SK-N-SH (cell line): ENCODE measurements around the gene NEK9. TPM values are rescaled to one million over a fixed set of nuclear protein-coding genes. Genes with fewer than 3 reads are reported as not detected.

Experiments used
- CTCF ChIA-PET: fragments of 300-600, 350-600 bp; formaldehyde crosslinking; extraction: SDS; loops from one replicate; lab custom pipeline; 2021; lab: Yijun Ruan, JAX
- POLR2A ChIA-PET: fragments of 350-600 bp; sonication (Branson Sonifier 250); formaldehyde crosslinking; extraction: SDS; loops from one replicate; lab custom pipeline; 2020; ENCODE audit warnings: antibody characterized with exemption, inconsistent platforms; lab: Yijun Ruan, JAX
- DNase-seq: peaks from one replicate; pipeline ENCODE4 v3.0.0; 2012
- H2AFZ ChIP-seq: fragments of 200-600 bp; sonication (generic); 2 replicates; pipeline ENCODE4 v1.8.1; 2016; ENCODE audit warnings: antibody characterized with exemption, mild to moderate bottlenecking, low read depth
- H3F3A ChIP-seq: fragments of 200-600 bp; sonication (generic); replicated peaks from 2 replicates; pipeline ENCODE3; 2016; ENCODE audit warnings: antibody characterized with exemption, mild to moderate bottlenecking; ENCODE audit not compliant: insufficient read depth
- H3K27ac ChIP-seq, 2 experiments: fragments of 200-500 bp in 1 of 2; fragments of 200-600 bp in 1 of 2; sonication (Bioruptor generic) in 1 of 2; sonication (generic), shearing (Covaris generic) in 1 of 2; 2 replicates each; pipeline versions ENCODE4 v1.5.1 to v1.6.1; 2014 to 2016; ENCODE audit warnings: low read depth in 2 of 2, inconsistent platforms in 1 of 2, low read length in 1 of 2, mild to moderate bottlenecking in 1 of 2, mixed read lengths in 1 of 2
- H3K27me3 ChIP-seq: fragments of 200-600 bp; sonication (generic), shearing (Covaris generic); 2 replicates; pipeline ENCODE4 v1.6.1; 2016; ENCODE audit warnings: mixed run types; ENCODE audit not compliant: insufficient read depth
- H3K36me3 ChIP-seq, 2 experiments: fragments of 200-500 bp in 1 of 2; fragments of 200-600 bp in 1 of 2; sonication (Bioruptor generic) in 1 of 2; sonication (generic) in 1 of 2; replicated peaks in 1 of 2; 2 replicates each; pipeline versions ENCODE3 to v1.5.1; 2014 to 2016; ENCODE audit warnings: low read length in 1 of 2, mild to moderate bottlenecking in 1 of 2; ENCODE audit not compliant: insufficient read depth in 2 of 2, control insufficient read depth in 1 of 2
- H3K4me1 ChIP-seq, 2 experiments: fragments of 200-500 bp in 1 of 2; fragments of 200-600 bp in 1 of 2; sonication (Bioruptor generic) in 1 of 2; sonication (generic), shearing (Covaris generic) in 1 of 2; 2 replicates each; pipeline versions ENCODE4 v1.5.1 to v1.6.1; 2014 to 2016; ENCODE audit warnings: low read depth in 1 of 2, low read length in 1 of 2, mixed run types in 1 of 2; ENCODE audit not compliant: insufficient read depth in 2 of 2, control insufficient read depth in 1 of 2
- H3K4me2 ChIP-seq: fragments of 200-600 bp; sonication (generic), shearing (Covaris generic); 2 replicates; pipeline ENCODE4 v1.6.1; 2017; ENCODE audit warnings: mixed run types
- H3K4me3 ChIP-seq, 2 experiments: fragments of 200-500 bp in 1 of 2; fragments of 200-600 bp in 1 of 2; sonication (Bioruptor generic) in 1 of 2; sonication (generic), shearing (Covaris generic) in 1 of 2; 2 replicates each; pipeline versions ENCODE4 v1.5.1 to v1.8.1; 2014 to 2016; ENCODE audit warnings: low read depth in 2 of 2, inconsistent platforms in 1 of 2, low read length in 1 of 2, mild to moderate bottlenecking in 1 of 2, mixed read lengths in 1 of 2, moderate library complexity in 1 of 2
- H3K79me2 ChIP-seq: fragments of 200-600 bp; sonication (generic); 2 replicates; pipeline ENCODE4 v1.8.1; 2017; ENCODE audit warnings: mild to moderate bottlenecking; ENCODE audit not compliant: insufficient read depth
- H3K9ac ChIP-seq: fragments of 200-600 bp; sonication (generic); 2 replicates; pipeline ENCODE4 v1.6.1; 2017; ENCODE audit warnings: mixed run types
- H3K9me2 ChIP-seq: fragments of 200-600 bp; sonication (generic); 2 replicates; pipeline ENCODE4 v1.6.1; 2017; ENCODE audit warnings: mixed run types
- H3K9me3 ChIP-seq: fragments of 200-600 bp; sonication (generic); 2 replicates; pipeline ENCODE4 v1.6.1; 2017; ENCODE audit warnings: mixed run types, mild to moderate bottlenecking, moderate library complexity
- H4K20me1 ChIP-seq: fragments of 200-600 bp; sonication (generic); 2 replicates; pipeline ENCODE4 v1.6.1; 2017; ENCODE audit warnings: mild to moderate bottlenecking, mixed run types; ENCODE audit not compliant: insufficient read depth
- CHD2 ChIP-seq: fragments of 150-350 bp; IDR thresholded peaks from 2 replicates; pipeline ENCODE4 v1.6.1; 2018; ENCODE audit warnings: low read length; ENCODE audit not compliant: partially characterized antibody
- CTCF ChIP-seq: fragments of 200-600 bp; sonication (generic); IDR thresholded peaks from 2 replicates; pipeline ENCODE4 v1.6.1; 2017; ENCODE audit warnings: antibody characterized with exemption, mild to moderate bottlenecking, moderate library complexity
- EZH2phosphoT487 ChIP-seq: fragments of 200-600 bp; sonication (generic); IDR thresholded peaks from 2 replicates; pipeline ENCODE4 v1.6.1; 2017; ENCODE audit warnings: low read depth, mixed run types, mild to moderate bottlenecking, antibody characterized with exemption, moderate library complexity, borderline replicate concordance
- GATA2 ChIP-seq: sonication (generic); formaldehyde crosslinking; IDR thresholded peaks from 2 replicates; pipeline ENCODE4 v1.5.0; 2020; ENCODE audit warnings: mild to moderate bottlenecking, missing genetic modification reagents
- IRF3 ChIP-seq: fragments of 150-350 bp; IDR thresholded peaks from 2 replicates; pipeline ENCODE4 v1.6.1; 2016; ENCODE audit warnings: mild to moderate bottlenecking, low read depth, low read length
- JUND ChIP-seq: IDR thresholded peaks from 2 replicates; pipeline ENCODE4 v1.4.0; 2012
- MAX ChIP-seq: IDR thresholded peaks from 2 replicates; pipeline ENCODE4 v1.4.0; 2012; ENCODE audit warnings: low read depth
- MEF2A ChIP-seq: IDR thresholded peaks from 2 replicates; pipeline ENCODE4 v1.4.0; 2012; ENCODE audit warnings: low read depth, borderline replicate concordance
- MXI1 ChIP-seq: IDR thresholded peaks from 2 replicates; pipeline ENCODE4 v1.6.1; 2012; ENCODE audit warnings: mild to moderate bottlenecking, low read depth, low read length, improper control_type of control experiment
- NRF1 ChIP-seq: IDR thresholded peaks from 2 replicates; pipeline ENCODE4 v1.6.1; 2012; ENCODE audit warnings: low read depth, mild to moderate bottlenecking, low read length
- PBX3 ChIP-seq: IDR thresholded peaks from 2 replicates; pipeline ENCODE4; 2012
- POLR2AphosphoS5 ChIP-seq: IDR thresholded peaks from 2 replicates; pipeline ENCODE4 v1.6.1; 2012; ENCODE audit warnings: low read depth, low read length
- RAD21 ChIP-seq: IDR thresholded peaks from 2 replicates; pipeline ENCODE4 v1.6.1; 2012; ENCODE audit warnings: mild to moderate bottlenecking, low read length
- RCOR1 ChIP-seq: fragments of 150-350 bp; IDR thresholded peaks from 2 replicates; pipeline ENCODE4 v1.6.1; 2017; ENCODE audit warnings: antibody characterized with exemption, low read length
- REST ChIP-seq: IDR thresholded peaks from 2 replicates; pipeline ENCODE4 v1.6.1; 2012; ENCODE audit warnings: mild to moderate bottlenecking, low read depth, low read length, moderate library complexity
- RFX5 ChIP-seq: IDR thresholded peaks from 2 replicates; pipeline ENCODE4 v1.6.1; 2012; ENCODE audit warnings: mild to moderate bottlenecking, improper control_type of control experiment, low read length
- RXRA ChIP-seq: IDR thresholded peaks from 2 replicates; pipeline ENCODE4 v1.4.0; 2012; ENCODE audit warnings: low read depth, mild to moderate bottlenecking, borderline replicate concordance
- SIN3A ChIP-seq: IDR thresholded peaks from 2 replicates; pipeline ENCODE4 v1.6.1; 2012; ENCODE audit warnings: low read depth, mild to moderate bottlenecking, low read length, moderate library complexity, borderline replicate concordance
- TAF1 ChIP-seq: IDR thresholded peaks from 2 replicates; pipeline ENCODE4 v1.6.1; 2012; ENCODE audit warnings: low read depth, mild to moderate bottlenecking, low read length, moderate library complexity, borderline replicate concordance
- TEAD4 ChIP-seq: IDR thresholded peaks from 2 replicates; pipeline ENCODE4 v1.4.0; 2012; ENCODE audit warnings: mild to moderate bottlenecking, borderline replicate concordance; ENCODE audit not compliant: insufficient read depth
- YY1 ChIP-seq: IDR thresholded peaks from 2 replicates; pipeline ENCODE4 v1.4.0; 2012; ENCODE audit warnings: low read depth, mild to moderate bottlenecking
- ZBTB33 ChIP-seq: IDR thresholded peaks from 2 replicates; pipeline ENCODE4 v1.4.0; 2012; ENCODE audit warnings: low read depth, borderline replicate concordance
- WGBS: methylation state at CpG from one replicate; pipeline ENCODE4 v1.1.6; 2017; ENCODE audit warnings: low lambda C conversion rate; 5-methylcytosine and 5-hydroxymethylcytosine counted together
- polyA plus RNA-seq, 3 experiments: library from polyadenylated mRNA; depleted of rRNA; stranded (reverse); fragments of >200 nt; gene quantifications; 2 replicates each; pipeline ENCODE4 v1.2.3, GENCODE V29; 2012

The NEK9 gene
- polyA plus RNA-seq, 1 of the 3 experiments (the other 2 are of a cell fraction), result 48.1 TPM

GRCh38 chr14:75063491-75064204, 63.2 kb downstream of the NEK9 start, which contains the start of gene ACYP1:
Gene ACYP1, minus strand, starts transcription at chr14:75064024. Its CDS starts 471 bp downstream, at chr14:75063553.
- CTCF ChIA-PET, result interaction anchor here (0.9 to 5.6 kb wide), 11 partner anchors 8 to 202 kb away, joined by 3 to 26 read pairs (median 4); partner anchors contain the start of gene MLH3
- Histone ChIP-seq H3K36me3 (peaks cover 0 to 13% of the 10 kb centered on the region in 2 experiments), H3K4me2 (peak within 1 kb of the TSS; percentile 92), H3K9me2 (no peaks in the 10 kb centered on the region), H3K27me3 (no peaks in the 10 kb centered on the region), H3K9me3 (0 out of 2 replicates have a peak, but pooled peaks cover 5% of the 10 kb centered on the region), H2AFZ (peak within 1 kb of the TSS; percentile 75), H3F3A (peaks cover 23% of the 10 kb centered on the region), H4K20me1 (no peaks in the 10 kb centered on the region), H3K4me1 (peaks cover 0 to 8% of the 10 kb centered on the region in 2 experiments; a peak in 1 of 4 replicates), H3K27ac (peak within 1 kb of the TSS; percentile 10 to 67; a peak in 3 of 4 replicates), H3K9ac (peak within 1 kb of the TSS; percentile 69), H3K4me3 (peak within 1 kb of the TSS; percentile 71 to 78), H3K79me2 (peaks cover 56% of the 10 kb centered on the region)
- POLR2A ChIA-PET, result interaction anchor here (1.0 kb wide), 2 partner anchors 108 to 110 kb away, joined by 3 read pairs; partner anchors contain the start of gene PGF
- WGBS, result 0% methylated on average over 17 of the region's 34 CpGs
- peak; percentile 93 for DNase-seq
- peak; percentile 70; the same call in 1 of the 2 replicates for TF ChIP-seq REST
- TF ChIP-seq MXI1, result peak; percentile 76; the same call in 1 of the 2 replicates
- 0 out of 2 replicates have a peak, but pooled peaks have one; percentile 7 for TF ChIP-seq CTCF
- no peak for TF ChIP-seq ZBTB33
- peak; percentile 99 for TF ChIP-seq PBX3
- peak; percentile 69 for TF ChIP-seq MAX
- TF ChIP-seq RFX5, result no peak
- peak; percentile 76; the same call in 1 of the 2 replicates for TF ChIP-seq POLR2AphosphoS5
- no peak for TF ChIP-seq TEAD4
- TF ChIP-seq YY1, result no peak
- TF ChIP-seq RCOR1, result no peak
- no peak for TF ChIP-seq NRF1
- no peak for TF ChIP-seq JUND
- peak; percentile 70 for TF ChIP-seq IRF3
- no peak for TF ChIP-seq MEF2A
- TF ChIP-seq TAF1, result peak; percentile 52
- TF ChIP-seq RXRA, result no peak
- TF ChIP-seq RAD21, result no peak
- TF ChIP-seq GATA2 (CRISPR knock-in tag), result no peak
- TF ChIP-seq CHD2, result peak; percentile 74
- no peak for TF ChIP-seq EZH2phosphoT487
- TF ChIP-seq SIN3A, result 0 out of 2 replicates have a peak, but pooled peaks have one; percentile 46
